NT2/D1 (cell line): ENCODE data around the gene CIBAR2.

Source experiments
- SUZ12 ChIP-seq: IDR thresholded peaks from 2 replicates; pipeline ENCODE4 v1.6.1; 2011; ENCODE audit not compliant: insufficient read length, insufficient read depth; ENCODE audit errors: extremely low read depth
- ZNF274 ChIP-seq: IDR thresholded peaks from 2 replicates; pipeline ENCODE4 v1.6.1; 2011; ENCODE audit warnings: mild to moderate bottlenecking, low read depth, low read length

GRCh38 chr16:85067426-85067825 lies 44.8 kb downstream of the CIBAR2 start:
- TF ChIP-seq ZNF274 (no peak), SUZ12 (no peak)
